Measurements from ENCODE around the gene MAB21L4. TPM values are rescaled to one million over a fixed set of nuclear protein-coding genes. Genes with fewer than 3 reads are reported as not detected.
"Not testable (repeated sequence)": the region's sequence is repeated elsewhere in the genome, so short reads cannot be mapped to it uniquely, and the experiment has no call there.

Gene MAB21L4
- total RNA-seq, 6 experiments from 2014 or later: 3.7 to 17.0 (median 5.2) TPM

GRCh38 chr2:240850026-240850425 lies 45.9 kb downstream of the MAB21L4 start:
- 60% methylated on average over 3 of the region's 11 CpGs for WGBS (ENCODE audit: insufficient coverage, low coverage, low lambda C conversion rate, missing lambda C conversion rate)
- ATAC-seq (no peak), DNase-seq (no peak)
- Histone ChIP-seq H3K36me3 (no peaks in the 10 kb centered on the region), H3K27me3 (no peaks in the 10 kb centered on the region), H3K27ac (no peak overlapping the region), H3K4me3 (no peak overlapping the region), H3K9me3 (no peaks in the 10 kb centered on the region), H3K4me1 (peaks cover 0 to 17% (median 6%) of the 10 kb centered on the region in 4 donors)
- intact Hi-C loops (cut with DNase I): loop anchor here (10.0 kb wide), 2 partner anchors 135 to 145 kb away; partner anchors contain the start of gene SNED1 (in 1 of the 2)
- TF ChIP-seq POLR2A (IDR thresholded peaks at IDR 0.05): no peak
- no peak for TF ChIP-seq CTCF (IDR thresholded peaks at IDR 0.05)

GRCh38 chr2:240848900-240849680 lies 46.9 kb downstream of the MAB21L4 start:
- no peak overlapping the region for H3K27ac ChIP-seq
- no peak for DNase-seq
- 82% methylated on average over 9 of the region's 12 CpGs for WGBS (ENCODE audit: insufficient coverage, low coverage, low lambda C conversion rate, missing lambda C conversion rate)
- H3K36me3 ChIP-seq: no peaks in the 10 kb centered on the region
- H3K4me3 ChIP-seq: no peak overlapping the region
- no peak for ATAC-seq
- intact Hi-C loops (cut with DNase I): no loop called here
- no peaks in the 10 kb centered on the region for H3K27me3 ChIP-seq
- no peaks in the 10 kb centered on the region for H3K9me3 ChIP-seq
- TF ChIP-seq POLR2A (IDR thresholded peaks at IDR 0.05) (no peak), CTCF (IDR thresholded peaks at IDR 0.05) (no peak)
- H3K4me1 ChIP-seq: peaks cover 0 to 17% (median 6%) of the 10 kb centered on the region in 4 donors

GRCh38 chr2:240847817-240848216 lies 48.1 kb downstream of the MAB21L4 start:
- peaks cover 0 to 17% (median 6%) of the 10 kb centered on the region in 4 donors for H3K4me1 ChIP-seq
- ATAC-seq (no peak), DNase-seq (no peak)
- intact Hi-C loops (cut with DNase I): no loop called here
- WGBS (ENCODE audit: insufficient coverage, low coverage, low lambda C conversion rate, missing lambda C conversion rate): 88% methylated on average over 13 of the region's 13 CpGs
- no peak for TF ChIP-seq CTCF (IDR thresholded peaks at IDR 0.05)
- no peak for TF ChIP-seq POLR2A (IDR thresholded peaks at IDR 0.05)
- H3K27ac ChIP-seq: no peak overlapping the region
- H3K4me3 ChIP-seq: no peak overlapping the region
- no peaks in the 10 kb centered on the region for H3K27me3 ChIP-seq
- H3K9me3 ChIP-seq: no peaks in the 10 kb centered on the region
- H3K36me3 ChIP-seq: no peaks in the 10 kb centered on the region

- peaks cover 0 to 17% (median 6%) of the 10 kb centered on the region in 4 donors for H3K4me1 ChIP-seq
- no peak overlapping the region for H3K4me3 ChIP-seq
- no peak for TF ChIP-seq POLR2A (IDR thresholded peaks at IDR 0.05)
- no peak for TF ChIP-seq CTCF (IDR thresholded peaks at IDR 0.05)
- H3K27me3 ChIP-seq: no peaks in the 10 kb centered on the region
- ATAC-seq (peak; percentile 69 to 78 (median 74)), DNase-seq (peak; percentile 63 to 82 (median 79))
- no peaks in the 10 kb centered on the region for H3K9me3 ChIP-seq
- intact Hi-C loops (cut with DNase I): no loop called here
- WGBS (ENCODE audit: insufficient coverage, low coverage, low lambda C conversion rate, missing lambda C conversion rate): 55% methylated on average over 4 of the region's 5 CpGs
- H3K36me3 ChIP-seq: no peaks in the 10 kb centered on the region
- H3K27ac ChIP-seq: no peak overlapping the region
Observed at GRCh38 chr2:240846873-240847595, 48.9 kb downstream of the MAB21L4 start.

- ATAC-seq, H3K36me3 ChIP-seq: not testable (repeated sequence)
Observed at GRCh38 chr2:240846309-240846708, 49.6 kb downstream of the MAB21L4 start.

More at GRCh38 chr2:240846309-240846708, 49.6 kb downstream of the MAB21L4 start:
- H3K27ac ChIP-seq; H3K27me3 ChIP-seq; H3K4me3 ChIP-seq; H3K9me3 ChIP-seq; intact Hi-C loops (cut with DNase I); DNase-seq: not testable (repeated sequence)
- H3K4me1 ChIP-seq: peaks cover 0 to 12% (median 6%) of the 10 kb centered on the region in 4 donors
- 33% methylated on average over 1 of the region's 2 CpGs for WGBS (ENCODE audit: insufficient coverage, low coverage, low lambda C conversion rate, missing lambda C conversion rate)
